Tibial nerve (tissue), 4 donors: ENCODE data around the gene LYRM4. TPM values are rescaled to one million over a fixed set of nuclear protein-coding genes. Genes with fewer than 3 reads are reported as not detected.

Experiments
- DNase-seq, 2 donors: peaks; one replicate each; pipeline ENCODE4 v3.0.0-alpha.2; 2019; ENCODE audit warnings: low spot score in 2 of 2
- H3K27ac ChIP-seq, 4 donors: fragments of 200-600 bp; sonication (generic) in 3 of 4; one replicate each; pipeline ENCODE4 v1.5.1; 2017 to 2019; ENCODE audit warnings: mild to moderate bottlenecking in 1 of 4
- H3K27me3 ChIP-seq, 2 donors: fragments of 200-600 bp; sonication (generic) in 1 of 2; one replicate each; pipeline versions ENCODE4 v1.5.1 to v1.6.0; 2017 to 2019
- H3K36me3 ChIP-seq, 3 donors: fragments of 200-600 bp; sonication (generic); one replicate each; pipeline ENCODE4 v1.5.1; 2018 to 2019
- H3K4me1 ChIP-seq, 4 donors: fragments of 200-600 bp; sonication (generic) in 3 of 4; one replicate each; pipeline ENCODE4 v1.5.1; 2017 to 2019
- H3K4me3 ChIP-seq, 4 donors: fragments of 200-600 bp; sonication (generic) in 3 of 4; one replicate each; pipeline ENCODE4 v1.5.1; 2017 to 2019; ENCODE audit warnings: mild to moderate bottlenecking in 1 of 4, moderate library complexity in 1 of 4
- H3K9me3 ChIP-seq, 4 donors: fragments of 200-600 bp; sonication (generic) in 3 of 4; one replicate each; pipeline ENCODE4 v1.5.1; 2017 to 2019
- CTCF ChIP-seq, 5 experiments: fragments of 200-600 bp in 3 of 5; fragments of 450-650 bp in 2 of 5; sonication (generic) in 3 of 5; IDR thresholded peaks; one replicate each; pipeline ENCODE4 v1.5.1; 2016 to 2019; ENCODE audit warnings: antibody characterized with exemption in 5 of 5, mild to moderate bottlenecking in 3 of 5, moderate library complexity in 2 of 5
- EP300 ChIP-seq, 2 donors: sonication (generic); formaldehyde crosslinking; IDR thresholded peaks; one replicate each; pipeline ENCODE4 v1.6.1; 2017; ENCODE audit warnings: antibody characterized with exemption in 2 of 2, mild to moderate bottlenecking in 1 of 2
- POLR2A ChIP-seq, 2 donors: fragments of 450-650 bp; IDR thresholded peaks; one replicate each; pipeline ENCODE4 v1.6.1; 2017; ENCODE audit warnings: antibody characterized with exemption in 2 of 2, mild to moderate bottlenecking in 2 of 2, moderate library complexity in 2 of 2
- WGBS, 2 donors: methylation state at CpG; one replicate each; pipeline ENCODE4 v1.1.5; 2018; 5-methylcytosine and 5-hydroxymethylcytosine counted together
- total RNA-seq, 4 donors: library from RNA; depleted of rRNA; stranded (reverse); fragments of >200 nt; gene quantifications; one replicate each; pipeline ENCODE4 v1.1.0, GENCODE V29; 2016

LYRM4 gene
- total RNA-seq, 4 donors from 2014 or later = 21.8 to 31.0 (median 27.4) TPM

GRCh38 chr6:5071216-5071615 is 189.5 kb downstream of the LYRM4 start:
- H3K27ac ChIP-seq = no peak overlapping the region
- no peak for TF ChIP-seq EP300 (IDR thresholded peaks at IDR 0.05)
- no peak for TF ChIP-seq CTCF (IDR thresholded peaks at IDR 0.05)
- no peak for TF ChIP-seq POLR2A (IDR thresholded peaks at IDR 0.05)
- no peak for DNase-seq
- peaks cover 0 to 6% (median 0%) of the 10 kb centered on the region in 4 donors for H3K9me3 ChIP-seq
- H3K4me3 ChIP-seq = no peak overlapping the region
- no peaks in the 10 kb centered on the region for H3K27me3 ChIP-seq
- WGBS, 2 donors = 80 to 94% methylated on average over 2 of the region's 2 CpGs
- H3K36me3 ChIP-seq = no peaks in the 10 kb centered on the region
- H3K4me1 ChIP-seq = no peaks in the 10 kb centered on the region

- Histone ChIP-seq H3K27ac (no peak overlapping the region), H3K4me3 (no peak overlapping the region), H3K36me3 (no peaks in the 10 kb centered on the region), H3K4me1 (no peaks in the 10 kb centered on the region), H3K9me3 (peaks cover 0 to 6% (median 0%) of the 10 kb centered on the region in 4 donors), H3K27me3 (no peaks in the 10 kb centered on the region)
- WGBS, 2 donors = 90 to 93% methylated on average over 17 of the region's 17 CpGs
- no peak for DNase-seq
- TF ChIP-seq CTCF (IDR thresholded peaks at IDR 0.05) = no peak
- TF ChIP-seq POLR2A (IDR thresholded peaks at IDR 0.05) = no peak
- TF ChIP-seq EP300 (IDR thresholded peaks at IDR 0.05) = no peak
Measured at GRCh38 chr6:5068153-5068751, 192.5 kb downstream of the LYRM4 start.

- Histone ChIP-seq H3K9me3 (peaks cover 0 to 6% (median 0%) of the 10 kb centered on the region in 4 donors), H3K36me3 (no peaks in the 10 kb centered on the region), H3K27me3 (no peaks in the 10 kb centered on the region), H3K4me1 (no peaks in the 10 kb centered on the region), H3K4me3 (no peak overlapping the region), H3K27ac (no peak overlapping the region)
- WGBS, 2 donors = 91 to 94% methylated on average over 3 of the region's 3 CpGs
- no peak for TF ChIP-seq EP300 (IDR thresholded peaks at IDR 0.05)
- no peak for TF ChIP-seq CTCF (IDR thresholded peaks at IDR 0.05)
- no peak for TF ChIP-seq POLR2A (IDR thresholded peaks at IDR 0.05)
- no peak for DNase-seq
Measured at GRCh38 chr6:5067305-5067704, 193.4 kb downstream of the LYRM4 start.

GRCh38 chr6:5066456-5067093 is 194.2 kb downstream of the LYRM4 start:
- Histone ChIP-seq H3K36me3 (no peaks in the 10 kb centered on the region), H3K4me3 (no peak overlapping the region), H3K9me3 (peaks cover 0 to 6% (median 0%) of the 10 kb centered on the region in 4 donors), H3K27ac (no peak overlapping the region), H3K4me1 (no peaks in the 10 kb centered on the region), H3K27me3 (no peaks in the 10 kb centered on the region)
- no peak for DNase-seq
- 91 to 96% methylated on average over 24 of the region's 24 CpGs for WGBS, 2 donors
- TF ChIP-seq CTCF (IDR thresholded peaks at IDR 0.05) (no peak), POLR2A (IDR thresholded peaks at IDR 0.05) (no peak), EP300 (IDR thresholded peaks at IDR 0.05) (no peak)

GRCh38 chr6:5063617-5064016 is 197.1 kb downstream of the LYRM4 start:
- H3K27ac ChIP-seq = no peak overlapping the region
- H3K9me3 ChIP-seq = peaks cover 0 to 6% (median 0%) of the 10 kb centered on the region in 4 donors
- 78 to 83% methylated on average over 6 to 8 of the region's 8 CpGs for WGBS, 2 donors
- no peak for TF ChIP-seq CTCF (IDR thresholded peaks at IDR 0.05)
- no peak for TF ChIP-seq EP300 (IDR thresholded peaks at IDR 0.05)
- no peak for TF ChIP-seq POLR2A (IDR thresholded peaks at IDR 0.05)
- no peaks in the 10 kb centered on the region for H3K36me3 ChIP-seq
- H3K27me3 ChIP-seq = no peaks in the 10 kb centered on the region
- DNase-seq = no peak
- no peak overlapping the region for H3K4me3 ChIP-seq
- H3K4me1 ChIP-seq = no peaks in the 10 kb centered on the region
